ENCODE data around the gene GSTM5.

DNA sequence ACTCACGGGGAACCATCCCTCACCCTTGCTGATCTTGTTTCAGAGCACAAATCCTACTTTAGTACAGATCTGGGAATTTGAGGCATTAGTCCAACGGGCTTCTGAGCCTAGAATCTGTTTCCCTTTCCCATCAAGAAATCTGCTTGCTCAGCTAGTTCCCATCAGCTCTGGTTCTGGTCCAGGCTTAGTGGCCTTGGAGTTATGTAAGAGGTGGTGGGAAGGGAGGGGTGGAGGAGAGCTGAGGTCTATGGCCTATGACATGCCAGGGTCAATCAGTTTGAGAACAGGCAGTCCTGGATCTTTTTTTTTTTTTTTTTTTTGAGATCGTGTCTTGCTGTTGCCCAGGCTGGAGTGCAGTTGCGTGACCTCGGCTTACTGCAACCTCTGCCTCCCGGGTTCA is 20.3 kb upstream of the GSTM5 start:
- TF ChIP-seq TAF1 (IDR thresholded peaks at IDR 0.05; ENCODE audit: low read depth, low read length) (no peak), POLR2A (IDR thresholded peaks at IDR 0.05; ENCODE audit: low read depth, low read length) (no peak)

Measured in GM12891 (cell line).